Hindlimb muscle (tissue), 1 donor: ENCODE measurements around the gene MORF4L1. TPM values are rescaled to one million over a fixed set of nuclear protein-coding genes. Genes with fewer than 3 reads are reported as not detected.

Source experiments
- polyA plus RNA-seq: library from polyadenylated mRNA; unstranded; fragments of 120-200 nt; gene quantifications from one replicate; pipeline ENCODE4 v1.2.1, GENCODE V29; 2013; ENCODE audit not compliant: insufficient read length

Gene MORF4L1
- polyA plus RNA-seq, 1 donor = 485 TPM

Other genes starting within 250 kb of the MORF4L1 start
- 0.30 TPM for gene CHRNB4, start 231.7 kb upstream of the MORF4L1 start, polyA plus RNA-seq
- 19.9 TPM for gene ADAMTS7, start 61.4 kb upstream of the MORF4L1 start, polyA plus RNA-seq
- 38.3 TPM for gene CTSH, start 72.2 kb downstream of the MORF4L1 start, polyA plus RNA-seq
- gene RASGRF1, start 217.9 kb downstream of the MORF4L1 start, polyA plus RNA-seq = 0.30 TPM